Endometrial microvascular endothelial cells (primary cell): Measurements from ENCODE around the gene BCL2A1. TPM values are rescaled to one million over a fixed set of nuclear protein-coding genes. Genes with fewer than 3 reads are reported as not detected.
"Not testable (repeated sequence)": the region's sequence is repeated elsewhere in the genome, so short reads cannot be mapped to it uniquely, and the experiment has no call there.

Experiments used
- in situ Hi-C: cut with HindIII; loops from 2 replicates; pipeline ENCODE4 v1.10.0; 2017; ENCODE audit warnings: low sequenced_read_pairs, low pct_unique_long_range_greater_than_20kb; ENCODE audit errors: inconsistent ontology term
- total RNA-seq: library from RNA; depleted of rRNA; stranded (reverse); fragments of >200 nt; gene quantifications from one replicate; pipeline ENCODE4 v1.2.3, GENCODE V29; 2015; ENCODE audit errors: inconsistent ontology term

The BCL2A1 gene
- total RNA-seq, 1 donor from 2014 or later, result not detected

GRCh38 chr15:79965846-79966630, 5.0 kb downstream of the BCL2A1 start:
- in situ Hi-C loops, result no loop called here

- in situ Hi-C loops, result no loop called here
These were observed 6.7 kb downstream of the BCL2A1 start for GRCh38 chr15:79964232-79964805.

- in situ Hi-C loops, result not testable (repeated sequence)
These were observed 8.1 kb downstream of the BCL2A1 start for GRCh38 chr15:79962921-79963320.

- in situ Hi-C loops, result no loop called here
These were observed 8.8 kb downstream of the BCL2A1 start for GRCh38 chr15:79962178-79962577.

- in situ Hi-C loops, result no loop called here
These were observed 10.3 kb downstream of the BCL2A1 start for GRCh38 chr15:79960502-79961212.

- in situ Hi-C loops, result no loop called here
These were observed 13.3 kb downstream of the BCL2A1 start for GRCh38 chr15:79957741-79958140.

- in situ Hi-C loops, result no loop called here
These were observed 14.5 kb downstream of the BCL2A1 start for GRCh38 chr15:79956354-79956939.

GRCh38 chr15:79954661-79955060, 16.3 kb downstream of the BCL2A1 start:
- in situ Hi-C loops, result no loop called here

- in situ Hi-C loops, result no loop called here
These were observed 17.0 kb downstream of the BCL2A1 start for GRCh38 chr15:79953951-79954444.

- in situ Hi-C loops, result no loop called here
These were observed 18.7 kb downstream of the BCL2A1 start for GRCh38 chr15:79952329-79952728.

GRCh38 chr15:79950247-79950646, 20.7 kb downstream of the BCL2A1 start:
- in situ Hi-C loops, result no loop called here

GRCh38 chr15:79948761-79949160, 22.2 kb downstream of the BCL2A1 start:
- in situ Hi-C loops, result no loop called here

- in situ Hi-C loops, result no loop called here
These were observed 22.8 kb downstream of the BCL2A1 start for GRCh38 chr15:79948095-79948695.

- in situ Hi-C loops, result no loop called here
These were observed 24.0 kb downstream of the BCL2A1 start for GRCh38 chr15:79947009-79947408.

GRCh38 chr15:79944622-79945021, 26.4 kb downstream of the BCL2A1 start:
- in situ Hi-C loops, result no loop called here

- in situ Hi-C loops, result no loop called here
These were observed 27.2 kb downstream of the BCL2A1 start for GRCh38 chr15:79943820-79944219.

GRCh38 chr15:79942741-79943481, 28.1 kb downstream of the BCL2A1 start:
- in situ Hi-C loops, result no loop called here

GRCh38 chr15:79939399-79939798, 31.6 kb downstream of the BCL2A1 start:
- in situ Hi-C loops, result no loop called here
